Activated CD8-positive, alpha-beta memory T cell treated with anti-CD3 and anti-CD28 coated beads, Interleukin-2, amount 50 U/mL, for 48 hours (primary cell): ENCODE results near the gene EGR4.

ENCODE experiments used
- DNase-seq: peaks from one replicate; pipeline ENCODE4 v3.0.0-alpha.2; 2020

Gene EGR4

DNA sequence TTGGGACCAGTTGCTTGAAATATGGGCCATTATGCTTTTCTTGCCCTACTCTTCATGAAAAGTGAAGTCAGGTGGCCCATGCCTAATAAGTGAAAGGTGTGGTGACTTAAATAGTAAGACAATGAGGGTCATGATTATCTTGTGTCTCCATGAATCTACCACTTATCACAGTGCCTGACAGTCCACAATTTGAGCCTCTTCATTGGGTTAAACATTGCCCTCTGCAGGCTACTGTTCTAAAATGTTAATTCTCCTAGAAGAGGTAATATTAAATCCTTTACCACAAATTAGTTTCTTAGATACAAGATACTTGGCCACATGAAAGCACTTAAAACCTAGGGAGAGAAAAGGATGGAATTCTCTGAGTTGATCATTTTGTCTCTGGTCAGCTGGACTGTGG, 4.0 kb downstream of the EGR4 start:
- DNase-seq = no peak

GRCh38 chr2:73286134-73286655, 7.2 kb downstream of the EGR4 start:
- no peak for DNase-seq

GRCh38 chr2:73285159-73285739, 8.1 kb downstream of the EGR4 start:
- peak; percentile 74 for DNase-seq

DNA sequence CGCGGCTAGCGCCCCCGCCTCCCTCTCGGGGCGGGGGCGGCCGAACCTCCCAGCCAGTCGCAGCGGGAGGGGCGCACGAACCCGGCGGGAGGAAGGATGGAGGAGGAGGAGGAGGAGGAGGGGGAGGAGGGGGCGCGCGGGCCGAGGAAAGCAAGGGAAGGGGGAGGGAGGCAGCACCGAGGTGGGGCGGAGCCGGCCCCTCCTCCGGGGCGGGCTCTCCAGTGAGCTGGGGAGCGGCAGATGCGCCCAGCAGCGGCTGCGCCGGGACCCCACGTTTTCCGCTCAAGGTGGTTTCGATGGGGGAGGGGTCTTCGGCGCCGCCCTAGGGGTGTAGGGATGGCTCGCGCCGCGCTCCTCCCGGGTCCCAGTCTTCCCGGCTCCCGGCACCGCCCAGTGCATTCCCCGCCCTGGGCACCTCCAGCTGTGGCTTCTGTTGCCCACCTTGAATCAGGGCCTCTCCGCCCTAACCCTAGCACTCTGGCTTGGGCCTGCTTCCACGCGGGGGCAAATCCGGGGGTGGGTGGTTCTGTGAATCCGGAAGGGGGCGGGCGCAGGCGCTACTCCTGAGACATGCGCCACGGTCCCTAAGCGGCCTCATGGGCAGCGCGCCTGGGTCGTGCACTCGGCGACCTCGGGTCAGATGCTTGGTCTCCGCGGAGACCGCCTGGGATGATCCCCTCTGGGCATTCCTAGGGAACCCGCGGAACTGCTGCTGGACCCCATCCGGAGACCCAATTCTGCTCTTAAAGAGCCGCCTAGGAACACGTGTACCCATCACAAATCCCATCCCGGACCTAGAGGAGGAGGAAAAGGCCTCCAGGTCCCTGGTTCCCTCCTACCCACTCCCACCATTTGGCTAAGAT, 8.8 kb downstream of the EGR4 start, which contains the start of gene FBXO41:
TSS of gene FBXO41 (minus strand) at position 183 of the 863 bp plus-strand sequence. CDS start 14,848 bp downstream, outside the sequence.
- peak; percentile 87 for DNase-seq

- peak; percentile 71 for DNase-seq
Observed at GRCh38 chr2:73283545-73284295, 9.6 kb downstream of the EGR4 start.

GRCh38 chr2:73282924-73283544, 10.3 kb downstream of the EGR4 start:
- DNase-seq = no peak

DNA sequence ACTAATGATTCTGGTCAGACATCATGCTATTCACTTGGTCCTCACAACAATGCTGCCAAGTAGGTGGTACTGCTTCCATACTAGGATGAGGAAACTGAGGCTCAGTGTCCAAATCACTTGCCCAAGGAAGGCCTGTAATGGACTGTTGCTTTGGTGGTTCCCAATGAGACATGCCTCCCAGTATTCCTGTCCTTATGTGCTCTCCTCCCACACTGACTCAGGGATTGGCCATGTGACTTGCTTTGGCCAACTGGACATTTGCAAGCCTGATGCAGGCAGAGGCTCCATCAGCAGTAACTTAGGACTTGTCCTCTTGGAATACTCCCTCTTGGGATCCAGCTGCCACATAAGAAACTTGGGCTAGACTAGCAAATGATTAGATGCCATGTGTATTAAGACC, 12.1 kb downstream of the EGR4 start:
- DNase-seq = no peak

- no peak for DNase-seq
Observed at GRCh38 chr2:73279852-73280251, 13.5 kb downstream of the EGR4 start.

DNA sequence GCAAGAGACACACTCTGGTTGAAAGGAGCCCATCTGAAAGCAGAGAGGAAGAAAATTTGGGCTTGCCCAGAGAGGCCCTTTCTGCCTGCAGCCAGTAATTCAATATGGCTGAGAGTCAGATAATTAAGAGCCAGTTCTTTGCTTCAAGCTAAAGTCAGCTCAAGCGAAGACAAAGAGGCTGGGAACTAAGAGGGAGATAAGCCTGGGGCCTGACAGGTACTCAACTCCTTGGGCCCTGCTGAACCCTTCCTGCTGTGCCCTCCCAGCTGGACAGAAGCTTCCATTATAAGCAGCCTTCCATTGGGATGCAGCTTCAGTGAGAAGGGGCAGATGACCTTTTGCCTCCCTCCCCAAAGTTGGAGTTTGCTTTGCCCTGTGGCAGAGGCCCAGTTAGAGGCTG, 21.1 kb downstream of the EGR4 start:
- no peak for DNase-seq

- DNase-seq = no peak
Observed at GRCh38 chr2:73269686-73270465, 23.5 kb downstream of the EGR4 start.

DNA sequence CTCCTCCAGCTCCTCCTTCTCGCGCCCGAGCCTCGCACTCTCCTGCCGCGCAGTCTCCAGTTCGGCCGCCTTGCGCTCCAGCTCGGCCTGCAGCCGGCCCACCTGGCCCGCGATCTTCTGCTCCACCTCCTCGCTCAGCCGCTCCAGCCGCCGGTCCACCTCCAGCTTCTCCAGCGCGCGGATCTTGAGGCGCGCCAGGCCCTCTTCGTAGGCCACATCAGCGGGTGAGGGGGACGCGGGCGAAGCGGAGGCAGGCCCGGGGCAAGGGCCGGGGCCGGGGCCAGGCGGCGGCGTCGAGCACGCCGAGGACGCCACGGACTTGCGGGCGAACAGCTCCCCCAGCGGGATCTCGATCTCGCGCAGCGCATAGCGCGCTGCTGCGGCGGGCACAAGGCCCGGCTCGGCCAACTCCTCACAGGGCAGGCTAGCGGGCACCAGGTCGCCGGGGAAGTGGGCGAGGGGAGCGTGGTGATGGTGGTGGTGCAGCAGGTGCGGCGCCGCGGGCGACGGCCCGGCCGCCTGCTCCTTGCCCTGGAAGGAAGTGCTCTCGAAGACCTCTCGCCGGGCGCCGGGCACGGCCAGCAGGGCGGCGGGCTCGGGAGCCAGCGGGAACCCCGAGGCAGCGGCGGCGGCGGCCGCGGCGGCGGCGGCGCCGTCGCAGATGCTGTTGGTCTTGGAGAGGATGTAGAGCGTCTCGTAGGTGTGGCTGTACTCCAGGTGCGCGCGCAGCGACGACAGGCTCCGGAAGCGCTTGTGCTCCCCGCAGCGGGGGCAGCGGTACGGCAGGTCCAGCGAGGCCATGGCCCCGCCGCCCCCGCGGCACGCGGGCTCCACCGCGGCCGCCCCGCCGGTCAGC, 24.3 kb downstream of the EGR4 start:
- DNase-seq = peak; percentile 80

- no peak for DNase-seq
Observed at GRCh38 chr2:73268366-73268829, 24.9 kb downstream of the EGR4 start.

DNA sequence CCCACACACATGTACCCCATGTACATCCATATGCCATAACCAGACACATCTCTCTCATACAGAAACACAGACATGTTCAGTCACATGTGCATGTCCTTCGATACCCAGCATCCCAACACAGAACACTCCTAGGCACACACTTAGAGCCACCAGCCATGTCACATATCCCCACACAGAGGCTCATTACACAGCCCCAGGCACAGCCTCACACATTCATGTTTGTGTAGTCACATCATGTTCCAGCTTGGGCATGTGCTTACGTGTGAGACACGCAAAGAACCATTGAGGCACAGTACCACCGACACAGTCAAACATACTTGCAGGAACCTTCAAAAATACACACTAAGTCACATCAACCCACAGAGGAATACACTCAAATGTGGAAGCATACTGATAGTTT, 26.3 kb downstream of the EGR4 start:
- no peak for DNase-seq

DNA sequence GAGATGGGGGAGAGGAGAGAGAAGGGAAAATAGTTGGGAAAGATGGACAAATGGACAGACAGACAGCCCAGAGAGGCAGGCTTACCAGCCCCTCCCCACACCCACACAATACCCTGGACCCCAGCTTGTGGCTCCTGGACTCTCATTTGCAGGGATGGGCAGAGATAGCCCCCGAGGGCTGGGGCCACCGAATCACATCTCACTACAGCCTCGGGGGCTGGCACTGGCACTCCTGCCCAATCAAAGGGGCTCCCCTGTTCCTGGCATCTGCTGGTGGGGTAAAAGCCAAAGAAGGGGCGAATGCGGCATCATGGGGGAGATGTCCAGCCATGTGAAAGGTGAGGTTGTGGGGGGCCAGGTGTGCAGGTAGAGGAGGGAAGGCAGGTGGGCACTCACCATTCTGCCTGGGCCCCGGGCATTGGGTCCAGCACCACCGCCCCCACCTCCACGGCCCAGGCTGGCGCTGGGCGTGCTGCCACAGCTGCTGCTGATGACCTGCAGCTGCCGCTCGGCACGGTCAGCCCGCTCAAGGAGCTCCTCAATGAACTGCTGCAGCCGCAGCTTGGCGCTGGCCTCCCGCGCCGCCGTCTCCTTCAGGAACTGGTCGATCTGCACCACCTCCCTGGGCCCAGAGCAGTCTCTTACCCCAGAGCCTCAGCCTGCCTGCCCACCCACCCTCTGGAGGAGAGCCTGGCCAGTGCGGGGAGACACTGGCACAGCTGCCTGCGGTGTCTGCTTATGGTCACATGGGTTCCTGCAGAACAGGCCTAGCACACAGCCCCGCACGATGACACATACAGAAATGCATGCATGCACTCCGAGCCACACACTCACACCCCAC, 27.1 kb downstream of the EGR4 start:
- no peak for DNase-seq

GRCh38 chr2:73265298-73266060, 27.9 kb downstream of the EGR4 start:
- DNase-seq = no peak

DNA sequence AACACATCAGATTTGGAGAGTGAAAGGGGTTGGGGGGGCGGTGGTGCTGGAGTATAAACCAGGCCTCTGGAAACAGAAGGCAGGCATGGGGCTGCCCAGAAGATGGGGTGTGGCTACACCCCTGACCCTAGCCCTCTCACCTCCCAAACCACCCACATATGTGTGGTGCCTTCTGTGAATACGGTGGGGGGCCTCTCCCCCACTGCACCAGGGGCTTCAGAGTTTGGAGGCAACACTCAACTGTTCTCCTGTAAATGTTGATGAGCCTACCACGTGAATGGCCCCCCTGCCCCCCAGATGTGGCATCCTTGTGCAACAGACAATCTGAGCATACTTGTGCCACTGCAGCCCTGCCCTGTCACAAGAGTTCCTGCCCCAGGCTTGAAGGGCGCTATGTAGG, 28.6 kb downstream of the EGR4 start:
- DNase-seq = no peak

- no peak for DNase-seq
Observed at GRCh38 chr2:73264332-73264606, 29.1 kb downstream of the EGR4 start.

GRCh38 chr2:73263540-73264331, 29.6 kb downstream of the EGR4 start:
- no peak for DNase-seq
